Parathyroid adenoma (tissue), 2 donors: ENCODE data around the gene LEO1.

Experiments used
- H2AFZ ChIP-seq: fragments of 300-600 bp; sonication (generic); one replicate; pipeline ENCODE4 v1.7.0; 2017; ENCODE audit warnings: antibody characterized with exemption, mild to moderate bottlenecking
- H3K27ac ChIP-seq: fragments of 300-600 bp; sonication (generic); one replicate; pipeline ENCODE4 v1.7.0; 2017
- H3K27me3 ChIP-seq: fragments of 300-600 bp; sonication (generic); one replicate; pipeline ENCODE4 v1.7.0; 2017; ENCODE audit warnings: low read length; ENCODE audit not compliant: control insufficient read depth, insufficient read depth
- H3K36me3 ChIP-seq: fragments of 300-600 bp; sonication (generic); one replicate; pipeline ENCODE4 v1.7.0; 2017; ENCODE audit warnings: low read length; ENCODE audit not compliant: control insufficient read depth, insufficient read depth
- H3K4me1 ChIP-seq: fragments of 300-600 bp; sonication (generic); one replicate; pipeline ENCODE4 v1.7.0; 2017; ENCODE audit warnings: control low read depth
- H3K4me2 ChIP-seq: fragments of 300-600 bp; sonication (generic); one replicate; pipeline ENCODE4 v1.7.0; 2017; ENCODE audit warnings: low read length
- H3K4me3 ChIP-seq: fragments of 300-600 bp; sonication (generic); one replicate; pipeline ENCODE4 v1.7.0; 2017; ENCODE audit warnings: low read depth, low read length
- H3K79me2 ChIP-seq: fragments of 300-600 bp; sonication (generic); one replicate; pipeline ENCODE4 v1.7.0; 2017; ENCODE audit warnings: control low read depth
- H3K9ac ChIP-seq: fragments of 300-600 bp; sonication (generic); one replicate; pipeline ENCODE4 v1.7.0; 2017; ENCODE audit warnings: mild to moderate bottlenecking
- H3K9me3 ChIP-seq: fragments of 300-600 bp; sonication (generic); one replicate; pipeline ENCODE4 v1.7.0; 2017; ENCODE audit warnings: low read length; ENCODE audit not compliant: control insufficient read depth
- CTCF ChIP-seq: fragments of 300-600 bp; sonication (generic); IDR thresholded peaks from one replicate; pipeline ENCODE4 v1.7.0; 2017; ENCODE audit warnings: antibody characterized with exemption, mild to moderate bottlenecking
- donor health status: primary hyperparathyroidism.

Gene LEO1

GRCh38 chr15:51965691-51966090 is 5.9 kb downstream of the LEO1 start:
- Histone ChIP-seq H2AFZ (no peak overlapping the region), H3K79me2 (peaks cover 19% of the 10 kb centered on the region), H3K4me2 (no peak overlapping the region), H3K27me3 (no peaks in the 10 kb centered on the region), H3K9ac (no peak overlapping the region), H3K9me3 (no peaks in the 10 kb centered on the region), H3K36me3 (no peaks in the 10 kb centered on the region), H3K27ac (no peak overlapping the region), H3K4me3 (no peak overlapping the region), H3K4me1 (peaks cover 2% of the 10 kb centered on the region)
- no peak for TF ChIP-seq CTCF

DNA sequence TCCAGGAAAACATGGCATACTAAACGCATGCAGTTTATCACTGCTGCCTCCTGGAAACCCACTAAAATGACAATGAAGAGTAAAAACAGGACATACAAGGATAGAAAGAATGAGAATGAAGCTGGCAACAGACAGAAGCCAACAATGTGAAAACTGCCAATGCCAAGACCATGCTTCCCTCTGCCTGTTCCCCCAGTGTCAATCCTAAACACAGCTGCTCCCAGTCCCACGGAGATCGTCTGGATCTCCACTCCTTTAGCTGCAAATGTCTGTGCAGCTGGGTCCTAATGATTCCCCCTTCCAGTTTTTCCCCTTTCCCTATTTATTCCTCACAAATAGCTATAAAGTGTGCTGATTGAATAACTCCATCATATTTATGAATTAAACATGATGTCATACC is 16.1 kb downstream of the LEO1 start:
- Histone ChIP-seq H3K79me2 (no peaks in the 10 kb centered on the region), H3K36me3 (no peaks in the 10 kb centered on the region), H3K9me3 (no peaks in the 10 kb centered on the region), H3K9ac (no peak overlapping the region), H3K27ac (no peak overlapping the region), H3K27me3 (no peaks in the 10 kb centered on the region), H2AFZ (no peak overlapping the region), H3K4me1 (no peaks in the 10 kb centered on the region), H3K4me3 (no peak overlapping the region), H3K4me2 (no peak overlapping the region)
- TF ChIP-seq CTCF, result no peak

DNA sequence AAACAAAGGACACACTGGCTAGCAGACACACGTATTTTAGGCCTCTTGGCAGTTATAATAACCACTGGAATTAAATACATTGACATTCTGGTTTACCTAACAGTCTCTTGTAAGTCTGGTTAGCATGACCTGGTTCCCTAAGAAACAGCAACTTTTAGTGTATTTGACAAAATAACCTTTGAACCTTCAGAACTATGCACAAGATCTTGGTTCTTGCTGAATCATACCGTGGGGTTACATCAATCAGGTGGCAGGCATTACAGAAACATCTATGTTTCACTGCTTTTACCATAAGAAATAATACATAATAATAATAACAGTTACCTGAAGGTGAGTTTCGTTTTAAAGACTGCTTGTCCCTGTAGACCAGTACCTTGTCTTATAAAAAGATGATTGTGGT is 18.8 kb downstream of the LEO1 start:
- Histone ChIP-seq H3K27ac (no peak overlapping the region), H3K4me3 (no peak overlapping the region), H3K9me3 (no peaks in the 10 kb centered on the region), H3K36me3 (no peaks in the 10 kb centered on the region), H2AFZ (no peak overlapping the region), H3K4me1 (no peaks in the 10 kb centered on the region), H3K79me2 (no peaks in the 10 kb centered on the region), H3K27me3 (no peaks in the 10 kb centered on the region), H3K9ac (no peak overlapping the region), H3K4me2 (no peak overlapping the region)
- no peak for TF ChIP-seq CTCF

DNA sequence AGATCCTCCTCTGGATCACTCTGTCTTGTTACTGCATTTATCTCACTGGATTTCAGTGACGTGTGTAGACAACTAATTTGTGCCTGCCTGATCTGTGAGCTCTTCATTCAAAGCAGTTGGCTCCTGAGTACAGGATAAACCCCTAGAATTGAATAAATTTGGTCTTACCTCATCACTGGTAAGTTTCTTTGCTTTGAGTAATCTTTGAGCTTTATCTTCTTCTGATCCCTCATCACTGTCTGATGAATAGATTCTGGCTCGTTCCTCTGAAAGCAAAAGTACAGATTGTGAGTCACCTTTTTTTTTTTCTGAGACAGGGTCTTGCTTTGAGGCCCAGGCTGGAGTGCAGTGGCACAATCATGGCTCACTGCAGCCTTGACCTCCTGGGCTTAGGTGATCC is 24.5 kb downstream of the LEO1 start:
- Histone ChIP-seq H3K27ac (no peak overlapping the region), H3K4me3 (no peak overlapping the region), H3K9me3 (no peaks in the 10 kb centered on the region), H3K27me3 (no peaks in the 10 kb centered on the region), H3K79me2 (no peaks in the 10 kb centered on the region), H3K4me2 (no peak overlapping the region), H3K4me1 (no peaks in the 10 kb centered on the region), H3K9ac (no peak overlapping the region), H2AFZ (no peak overlapping the region), H3K36me3 (no peaks in the 10 kb centered on the region)
- no peak for TF ChIP-seq CTCF

DNA sequence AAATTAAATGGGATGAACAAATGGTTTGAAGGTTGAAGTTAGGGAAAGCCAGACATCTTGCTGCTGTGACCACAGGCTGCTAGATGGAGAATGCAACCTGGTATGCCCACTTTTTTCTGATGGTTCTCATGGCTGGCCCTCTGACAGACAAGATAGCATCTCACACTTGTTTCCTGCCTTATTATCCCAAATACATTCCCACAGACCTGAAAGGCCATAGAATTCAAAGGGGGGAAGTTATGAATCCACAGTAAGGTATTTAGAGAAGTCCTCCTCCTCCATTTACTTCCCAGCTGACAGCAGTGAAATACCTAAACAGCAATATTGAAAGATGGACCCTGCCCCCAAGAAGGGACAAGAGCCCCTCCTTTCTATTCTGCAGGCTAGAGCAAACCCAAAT is 32.4 kb downstream of the LEO1 start:
- Histone ChIP-seq H3K9ac (no peak overlapping the region), H3K27me3 (no peaks in the 10 kb centered on the region), H3K4me1 (no peaks in the 10 kb centered on the region), H2AFZ (no peak overlapping the region), H3K4me2 (no peak overlapping the region), H3K4me3 (no peak overlapping the region), H3K9me3 (no peaks in the 10 kb centered on the region), H3K36me3 (no peaks in the 10 kb centered on the region), H3K79me2 (no peaks in the 10 kb centered on the region), H3K27ac (no peak overlapping the region)
- TF ChIP-seq CTCF, result no peak
